Ishikawa (cell line): ENCODE results near the gene PDHB.

ENCODE experiments used
- CEBPB ChIP-seq: IDR thresholded peaks from 2 replicates; pipeline ENCODE4 v1.6.1; 2012
- CREB1 ChIP-seq: IDR thresholded peaks from 2 replicates; pipeline ENCODE4 v1.6.1; 2012; ENCODE audit warnings: low read depth
- EGR1 ChIP-seq: IDR thresholded peaks from 2 replicates; pipeline ENCODE4 v1.6.1; 2012
- EP300 ChIP-seq: IDR thresholded peaks from 2 replicates; pipeline ENCODE4 v1.6.1; 2012; ENCODE audit warnings: borderline replicate concordance
- FOXM1 ChIP-seq: IDR thresholded peaks from 2 replicates; pipeline ENCODE4 v1.6.1; 2012; ENCODE audit warnings: low read depth, borderline replicate concordance
- MAX ChIP-seq: IDR thresholded peaks from 2 replicates; pipeline ENCODE4 v1.6.1; 2012
- NFIC ChIP-seq: IDR thresholded peaks from 2 replicates; pipeline ENCODE4 v1.6.1; 2012
- RAD21 ChIP-seq: IDR thresholded peaks from 2 replicates; pipeline ENCODE4 v1.6.1; 2012; ENCODE audit warnings: low read depth
- REST ChIP-seq: IDR thresholded peaks from 2 replicates; pipeline ENCODE4 v1.6.1; 2012; ENCODE audit warnings: low read depth, mild to moderate bottlenecking
- TAF1 ChIP-seq: IDR thresholded peaks from 2 replicates; pipeline ENCODE4 v1.6.1; 2012; ENCODE audit warnings: low read depth, mild to moderate bottlenecking
- TCF12 ChIP-seq: IDR thresholded peaks from 2 replicates; pipeline ENCODE4 v1.6.1; 2012; ENCODE audit warnings: low read depth
- TEAD4 ChIP-seq: IDR thresholded peaks from 2 replicates; pipeline ENCODE4 v1.6.1; 2012
- USF1 ChIP-seq: IDR thresholded peaks from 2 replicates; pipeline ENCODE4 v1.6.1; 2012
- YY1 ChIP-seq: IDR thresholded peaks from 2 replicates; pipeline ENCODE4 v1.6.1; 2012; ENCODE audit warnings: low read depth
- ZBTB7A ChIP-seq: IDR thresholded peaks from 2 replicates; pipeline ENCODE4 v1.6.1; 2012; ENCODE audit warnings: low read depth

PDHB gene

GRCh38 chr3:58419780-58420507, 13.7 kb downstream of the PDHB start:
- TF ChIP-seq TAF1: no peak
- no peak for TF ChIP-seq TEAD4
- TF ChIP-seq NFIC: no peak
- TF ChIP-seq EGR1: no peak
- no peak for TF ChIP-seq TCF12
- TF ChIP-seq USF1: no peak

GRCh38 chr3:58418227-58418626, 15.4 kb downstream of the PDHB start:
- TF ChIP-seq NFIC (no peak), TAF1 (no peak), USF1 (no peak), REST (no peak), TCF12 (no peak), TEAD4 (no peak), YY1 (no peak), FOXM1 (no peak), CEBPB (no peak), MAX (no peak), RAD21 (no peak), EP300 (no peak), ZBTB7A (no peak), CREB1 (no peak), EGR1 (no peak)

GRCh38 chr3:58417075-58417474, 16.6 kb downstream of the PDHB start:
- no peak for TF ChIP-seq YY1
- TF ChIP-seq CREB1: no peak
- no peak for TF ChIP-seq FOXM1
- TF ChIP-seq CEBPB: no peak
- no peak for TF ChIP-seq REST
- TF ChIP-seq NFIC: no peak
- TF ChIP-seq EGR1: no peak
- no peak for TF ChIP-seq TCF12
- TF ChIP-seq USF1: no peak
- no peak for TF ChIP-seq RAD21
- no peak for TF ChIP-seq TEAD4
- TF ChIP-seq ZBTB7A: no peak
- TF ChIP-seq MAX: no peak
- TF ChIP-seq EP300: no peak
- TF ChIP-seq TAF1: no peak

- TF ChIP-seq REST (no peak), TCF12 (no peak), YY1 (no peak), ZBTB7A (no peak), TAF1 (no peak), EGR1 (no peak), USF1 (no peak), RAD21 (no peak)
Observed at GRCh38 chr3:58416191-58416590, 17.4 kb downstream of the PDHB start.
